HL-60 (cell line): ENCODE data around the gene CPA2.

Experiments
- DNase-seq, 2 experiments: peaks; one replicate each; pipeline ENCODE4 v3.0.0-alpha.2; 2010 to 2020; ENCODE audit warnings: low read depth in 1 of 2, low spot score in 1 of 2
- H3K27ac ChIP-seq: fragments of 250-450 bp; sonication (Bioruptor Pico); replicated peaks from 2 replicates; pipeline ENCODE4 v1.5.1; 2020; ENCODE audit warnings: mild to moderate bottlenecking, moderate library complexity
- H3K27me3 ChIP-seq: fragments of 250-450 bp; sonication (Bioruptor Pico); 2 replicates; pipeline ENCODE4 v1.5.1; 2021; ENCODE audit warnings: mild to moderate bottlenecking, moderate library complexity; ENCODE audit not compliant: insufficient read depth, poor library complexity, severe bottlenecking
- H3K4me3 ChIP-seq: replicated peaks from 2 replicates; pipeline ENCODE4 v1.5.1; 2011; ENCODE audit warnings: mild to moderate bottlenecking, control low read depth, low read length; ENCODE audit not compliant: insufficient read depth
- CTCF ChIP-seq: IDR thresholded peaks from one replicate; pipeline ENCODE4 v1.5.1; 2011; ENCODE audit warnings: low read length, control low read depth, inconsistent platforms; ENCODE audit not compliant: insufficient read depth
- GABPA ChIP-seq: IDR thresholded peaks from 2 replicates; pipeline ENCODE4 v1.6.1; 2012; ENCODE audit warnings: low read depth
- POLR2AphosphoS5 ChIP-seq: IDR thresholded peaks from 2 replicates; pipeline ENCODE4 v1.6.1; 2012; ENCODE audit warnings: low read depth
- REST ChIP-seq: IDR thresholded peaks from 2 replicates; pipeline ENCODE4 v1.6.1; 2012; ENCODE audit warnings: low read depth; ENCODE audit not compliant: insufficient replicate concordance
- SPI1 ChIP-seq: IDR thresholded peaks from 2 replicates; pipeline ENCODE4 v1.6.1; 2012; ENCODE audit warnings: low read depth, mild to moderate bottlenecking, borderline replicate concordance

CPA2 gene

GRCh38 chr7:130322615-130323014 lies 56.0 kb downstream of the CPA2 start:
- no peak overlapping the region for H3K27ac ChIP-seq
- no peak for DNase-seq

GRCh38 chr7:130324306-130324943 lies 57.8 kb downstream of the CPA2 start:
- Histone ChIP-seq H3K27ac (no peak overlapping the region), H3K27me3 (no peaks in the 10 kb centered on the region), H3K4me3 (no peak overlapping the region)
- TF ChIP-seq REST = no peak
- no peak for TF ChIP-seq POLR2AphosphoS5
- TF ChIP-seq SPI1 = no peak
- no peak for TF ChIP-seq CTCF
- TF ChIP-seq GABPA = no peak
- no peak for DNase-seq

More at GRCh38 chr7:130322615-130323014, 56.0 kb downstream of the CPA2 start:
- H3K4me3 ChIP-seq = no peak overlapping the region
- no peak for TF ChIP-seq POLR2AphosphoS5
- H3K27me3 ChIP-seq = no peaks in the 10 kb centered on the region

GRCh38 chr7:130329681-130330080 lies 63.0 kb downstream of the CPA2 start:
- no peaks in the 10 kb centered on the region for H3K27me3 ChIP-seq
- H3K4me3 ChIP-seq = no peak overlapping the region
- no peak for DNase-seq
- TF ChIP-seq CTCF = no peak
- TF ChIP-seq GABPA = no peak
- no peak for TF ChIP-seq POLR2AphosphoS5
- no peak for TF ChIP-seq REST
- TF ChIP-seq SPI1 = no peak
- no peak overlapping the region for H3K27ac ChIP-seq

GRCh38 chr7:130332259-130333053 lies 65.8 kb downstream of the CPA2 start:
- TF ChIP-seq CTCF (no peak), SPI1 (no peak), REST (no peak), POLR2AphosphoS5 (no peak), GABPA (no peak)
- DNase-seq = no peak
- Histone ChIP-seq H3K4me3 (no peak overlapping the region), H3K27ac (no peak overlapping the region), H3K27me3 (no peaks in the 10 kb centered on the region)
